A549 (cell line): ENCODE measurements around the gene TMPRSS5.

Source experiments
- CBX2 ChIP-seq: fragments of 200-600 bp; sonication (generic); IDR thresholded peaks from 2 replicates; pipeline ENCODE4 v1.6.1; 2016; ENCODE audit warnings: low read depth, mild to moderate bottlenecking, borderline replicate concordance
- CTCF ChIP-seq: fragments of >200 bp; sonication (Bioruptor Twin); formaldehyde crosslinking; IDR thresholded peaks from 3 replicates; pipeline ENCODE4 v1.5.1; 2016
- EP300 ChIP-seq, 2 experiments: fragments of >200 bp; sonication (Bioruptor Twin); formaldehyde crosslinking; IDR thresholded peaks; 2 replicates in 1 of 2; 3 replicates in 1 of 2; pipeline ENCODE4 v1.6.1; 2016 to 2017
- NR3C1 ChIP-seq: fragments of >200 bp; sonication (Bioruptor Twin); formaldehyde crosslinking; IDR thresholded peaks from 3 replicates; pipeline ENCODE4 v1.6.1; 2017
- RAD21 ChIP-seq, 2 experiments: fragments of >200 bp in 1 of 2; sonication (Bioruptor Twin) in 1 of 2; formaldehyde crosslinking in 1 of 2; IDR thresholded peaks in 1 of 2; conservative IDR thresholded peaks in 1 of 2; 2 replicates in 1 of 2; 3 replicates in 1 of 2; pipeline ENCODE4 v1.6.1; 2012 to 2018; ENCODE audit warnings: inconsistent platforms in 1 of 2
- REST ChIP-seq: fragments of 200-600 bp; sonication (generic); IDR thresholded peaks from 2 replicates; pipeline ENCODE4 v1.6.1; 2016; ENCODE audit warnings: antibody characterized with exemption, mild to moderate bottlenecking, moderate library complexity
- RNF2 ChIP-seq: fragments of 200-600 bp; sonication (generic); IDR thresholded peaks from 2 replicates; pipeline ENCODE4 v1.6.1; 2016; ENCODE audit warnings: low read depth, mild to moderate bottlenecking, antibody characterized with exemption, moderate library complexity, borderline replicate concordance

- TF ChIP-seq RNF2 (no peak), CBX2 (no peak), RAD21 (conservative IDR thresholded peaks at IDR 0.05 in 1 of 2, IDR thresholded peaks at IDR 0.05 in 1 of 2) (no peak), CTCF (no peak), EP300 (IDR thresholded peaks at IDR 0.05) (no peak), NR3C1 (no peak), REST (no peak)
Observed at GRCh38 chr11:113675003-113675561, 31.0 kb downstream of the TMPRSS5 start.
